PC-3 (cell line): ENCODE data around the gene POLR2F.

Experiments
- CTCF ChIP-seq: fragments of 300-600 bp; sonication (generic); conservative IDR thresholded peaks from 2 replicates; pipeline ENCODE4 v1.5.1; 2017; ENCODE audit warnings: antibody characterized with exemption, low read depth, mild to moderate bottlenecking, low read length
- EZH2 ChIP-seq: fragments of 300-600 bp; sonication (generic); IDR thresholded peaks from one replicate; pipeline ENCODE4 v1.6.1; 2017; ENCODE audit warnings: antibody characterized with exemption, mild to moderate bottlenecking, low read length; ENCODE audit not compliant: unreplicated experiment

GRCh38 chr22:37931893-37932389 lies 21.6 kb upstream of the POLR2F start:
- TF ChIP-seq CTCF (no peak), EZH2 (no peak)
